HG03432 (cell line): ENCODE data around the gene EPHA10.
"Not testable (repeated sequence)": the region's sequence is repeated elsewhere in the genome, so short reads cannot be mapped to it uniquely, and the experiment has no call there.

Source experiments
- ATAC-seq: cut with Tn5 transposase; IDR thresholded peaks from one replicate; pipeline ENCODE4 v1.9.1; 2021; ENCODE audit warnings: mild to moderate bottlenecking, moderate library complexity; ENCODE audit not compliant: unreplicated experiment

EPHA10 gene

DNA sequence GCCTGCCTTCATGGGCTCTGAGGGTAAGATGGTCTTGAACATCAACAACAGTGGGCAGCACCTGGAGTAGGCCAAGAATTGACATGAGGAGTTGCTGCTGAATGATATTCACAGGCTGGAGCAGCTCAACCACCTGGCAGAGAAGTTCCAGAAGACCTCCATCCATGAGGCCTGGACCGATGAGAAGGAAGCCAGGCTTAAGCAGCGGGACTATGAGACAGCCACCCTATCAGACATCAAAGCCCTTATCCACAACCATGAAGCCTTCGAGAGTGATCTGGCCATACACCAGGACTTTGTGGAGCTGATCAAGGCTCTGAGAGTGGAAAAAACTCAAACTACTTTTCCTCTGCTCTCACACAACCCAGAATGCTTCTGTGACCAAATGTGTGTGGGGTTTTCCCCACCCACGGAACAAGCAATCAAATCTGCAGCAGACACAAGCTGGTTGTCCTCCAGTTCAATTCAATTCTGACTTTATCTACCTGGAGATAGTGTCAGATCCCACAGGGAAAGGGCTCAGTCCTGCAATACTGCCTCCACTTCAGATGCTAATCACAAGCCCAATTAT is 12.1 kb upstream of the EPHA10 start:
- no peak for ATAC-seq

GRCh38 chr1:37771440-37771839 is 6.5 kb upstream of the EPHA10 start:
- ATAC-seq, result not testable (repeated sequence)

GRCh38 chr1:37767488-37767887 is 2.6 kb upstream of the EPHA10 start:
- no peak for ATAC-seq

- ATAC-seq, result no peak
Measured at GRCh38 chr1:37765916-37766664, 1.2 kb upstream of the EPHA10 start.

GRCh38 chr1:37764414-37764825 is 500 bp downstream of the EPHA10 start:
- ATAC-seq, result no peak

DNA sequence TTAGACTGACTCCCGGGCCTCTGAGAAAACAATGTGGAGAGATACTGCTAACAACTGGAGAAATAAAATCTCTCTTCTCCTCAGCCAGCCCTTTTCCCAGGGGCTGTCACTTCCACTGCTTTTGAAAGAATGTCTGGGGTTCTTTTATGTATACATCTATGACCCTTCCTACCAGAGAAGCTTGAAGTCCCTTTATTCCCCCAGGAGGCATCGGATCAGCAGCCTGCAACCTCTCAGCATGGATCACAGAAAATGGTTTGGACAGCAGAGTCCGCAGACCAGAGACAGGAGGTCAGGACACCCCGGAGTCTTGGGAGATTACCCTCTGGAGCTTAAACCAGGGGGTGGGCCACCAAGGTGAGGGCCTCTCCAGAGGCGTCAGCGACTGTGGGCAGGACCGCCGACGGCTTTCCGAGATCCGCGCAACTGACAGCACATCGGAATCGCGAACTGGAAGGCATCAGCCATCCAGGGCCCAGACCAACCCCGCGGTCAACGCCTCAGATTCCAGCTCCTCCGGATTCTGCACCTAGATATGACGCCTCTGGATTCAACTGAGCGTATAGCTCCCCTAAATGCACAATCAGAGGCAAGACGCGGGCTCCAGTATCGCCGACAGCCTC is 1.0 kb downstream of the EPHA10 start:
- no peak for ATAC-seq

DNA sequence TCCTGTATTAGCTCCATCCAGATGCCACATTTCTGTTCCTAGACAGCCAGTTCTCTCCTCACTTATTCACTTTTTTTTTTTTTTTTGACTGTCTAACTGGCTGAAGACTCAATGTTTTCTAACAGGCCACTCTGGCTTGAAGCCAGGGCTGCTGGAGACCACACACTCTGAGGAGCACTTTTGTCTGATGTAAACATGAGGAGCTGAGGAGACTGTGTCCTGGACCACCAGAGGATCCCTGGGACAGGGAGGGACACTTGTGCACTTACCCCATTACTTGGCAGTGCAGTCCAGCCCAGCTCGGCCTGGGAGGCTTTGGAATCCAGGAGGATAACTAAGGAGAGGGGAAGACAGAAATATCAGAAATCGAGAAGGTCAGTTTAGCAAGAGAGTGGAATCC is 2.4 kb downstream of the EPHA10 start:
- ATAC-seq, result no peak

GRCh38 chr1:37761416-37762095 is 3.4 kb downstream of the EPHA10 start:
- ATAC-seq, result no peak

DNA sequence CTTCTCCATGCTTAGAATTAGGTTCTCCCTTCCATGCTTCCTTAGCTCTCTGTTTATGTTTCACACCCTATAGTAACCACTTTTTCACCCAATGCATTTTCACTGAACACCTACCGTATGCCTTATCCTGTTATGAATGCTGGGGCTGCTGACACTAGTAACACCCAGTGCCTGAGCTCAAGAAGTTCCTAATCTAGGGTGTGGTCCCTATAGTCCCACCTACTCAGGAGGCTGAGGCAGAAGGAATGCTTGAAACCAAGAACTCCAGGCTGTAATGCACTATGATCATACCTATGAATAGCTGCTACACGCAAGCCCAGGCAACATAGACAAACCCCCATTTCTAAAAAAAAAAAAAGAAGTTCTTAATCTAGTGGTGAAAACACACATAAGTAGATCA is 5.5 kb downstream of the EPHA10 start:
- ATAC-seq, result no peak

DNA sequence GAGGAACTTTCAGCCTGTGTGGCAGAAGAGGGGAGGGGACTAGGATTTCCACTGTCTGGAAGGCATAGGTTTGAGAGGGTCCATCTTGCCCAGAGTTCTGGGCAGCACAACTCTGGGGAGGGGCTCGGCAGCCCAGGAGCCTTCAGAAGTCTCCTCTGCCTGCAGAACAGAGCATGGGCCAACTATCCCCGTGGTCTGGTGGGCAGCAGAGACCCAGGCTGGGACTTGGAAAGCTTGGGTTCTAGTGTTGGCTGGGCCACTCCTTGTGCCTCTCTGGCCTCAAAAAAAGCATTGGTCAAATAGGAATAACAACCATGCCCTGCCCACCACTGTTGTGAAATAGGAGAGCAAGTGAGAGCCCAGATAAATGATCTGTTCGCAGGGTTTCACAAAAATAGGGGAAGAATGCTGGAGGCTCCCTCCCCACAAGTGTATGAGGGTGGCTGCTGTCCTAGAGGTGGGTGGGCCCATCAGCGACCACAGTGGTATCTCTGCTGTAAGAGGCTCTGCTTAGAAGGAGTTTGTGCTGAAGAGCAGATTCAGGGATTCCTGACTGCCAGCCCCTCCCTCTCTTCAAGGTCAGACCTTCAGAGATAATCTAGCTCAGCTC is 8.9 kb downstream of the EPHA10 start:
- no peak for ATAC-seq

DNA sequence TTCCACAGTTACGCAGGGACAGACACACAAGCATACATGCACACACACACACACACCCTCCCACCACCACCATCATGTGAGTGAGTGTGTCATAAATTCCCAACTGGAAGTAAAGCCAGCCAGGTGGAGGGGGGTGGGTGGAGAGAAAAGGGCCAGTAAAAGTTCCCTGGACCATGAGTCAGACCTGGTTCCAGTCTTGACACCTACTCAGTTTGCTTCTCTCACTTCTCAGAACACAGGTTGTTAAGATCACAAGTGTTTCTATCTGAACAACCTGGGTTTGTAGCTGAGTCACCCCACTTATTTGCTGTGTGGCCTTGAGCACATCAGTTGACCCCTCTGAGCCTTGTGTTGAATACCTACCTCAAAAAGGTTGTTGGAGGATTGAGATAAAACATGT is 9.6 kb downstream of the EPHA10 start:
- no peak for ATAC-seq

GRCh38 chr1:37753473-37754321 is 11.2 kb downstream of the EPHA10 start:
- no peak for ATAC-seq

DNA sequence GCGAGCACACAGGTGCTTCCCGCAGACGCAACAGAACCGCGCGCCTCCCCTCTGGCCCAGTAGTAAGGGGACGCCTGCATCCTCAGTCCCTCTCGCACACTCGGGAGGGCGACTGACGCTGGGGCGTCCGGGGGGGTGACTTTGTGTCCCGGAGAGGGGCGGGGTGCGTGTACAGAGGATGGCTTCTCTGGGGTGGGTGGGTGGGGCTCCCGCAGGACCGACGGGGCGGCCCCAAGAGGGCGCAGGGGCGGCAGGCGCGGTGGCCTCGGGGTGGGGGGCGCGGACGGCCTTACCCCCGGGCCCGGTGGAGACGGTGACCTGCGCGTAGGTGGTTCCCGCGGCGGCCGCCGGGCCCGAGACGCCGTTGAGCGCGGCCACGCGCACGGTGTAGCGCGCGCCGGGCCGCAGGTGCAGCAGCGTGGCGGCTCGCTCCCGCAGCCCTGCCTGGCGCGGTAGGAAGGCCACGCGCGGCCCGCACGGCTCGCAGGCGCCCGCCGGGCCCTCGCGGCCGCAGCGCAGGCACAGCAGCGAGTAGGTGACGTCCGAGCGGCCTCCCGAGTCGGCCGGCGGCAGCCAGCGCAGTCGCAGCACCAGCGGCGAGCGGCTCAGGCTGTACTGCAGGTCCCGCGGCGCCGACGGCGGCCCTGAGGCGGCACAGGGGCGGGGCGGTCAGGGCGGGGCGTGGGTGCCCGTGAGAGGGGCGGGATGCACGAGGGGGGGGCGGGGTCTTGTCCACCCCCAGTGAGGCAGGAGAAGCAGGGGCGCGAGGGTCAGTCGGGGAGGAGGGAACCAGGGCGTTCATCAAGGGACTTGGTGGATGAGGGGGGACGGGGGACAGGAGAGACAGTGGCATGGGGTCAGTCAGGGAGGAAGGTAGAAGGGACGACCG is 12.1 kb downstream of the EPHA10 start:
- ATAC-seq, result no peak

DNA sequence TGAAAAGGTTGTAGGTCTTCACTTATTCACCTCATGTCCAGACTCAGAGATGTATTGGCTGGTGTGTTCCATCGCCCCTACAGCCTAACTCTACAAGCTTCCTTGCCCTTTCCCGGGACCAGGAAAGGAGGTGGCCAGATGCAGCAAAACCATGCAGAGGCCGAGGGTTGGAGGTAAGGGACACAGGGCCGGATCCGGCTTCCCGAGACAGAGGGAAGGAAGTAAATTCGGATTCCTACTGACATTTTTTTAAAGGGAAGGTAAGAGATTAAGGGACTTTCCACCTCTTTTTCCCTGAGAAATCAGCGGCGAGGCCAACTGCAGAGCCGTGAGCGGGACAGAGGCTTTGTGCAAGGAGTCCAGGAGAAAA is 12.7 kb downstream of the EPHA10 start:
- no peak for ATAC-seq

DNA sequence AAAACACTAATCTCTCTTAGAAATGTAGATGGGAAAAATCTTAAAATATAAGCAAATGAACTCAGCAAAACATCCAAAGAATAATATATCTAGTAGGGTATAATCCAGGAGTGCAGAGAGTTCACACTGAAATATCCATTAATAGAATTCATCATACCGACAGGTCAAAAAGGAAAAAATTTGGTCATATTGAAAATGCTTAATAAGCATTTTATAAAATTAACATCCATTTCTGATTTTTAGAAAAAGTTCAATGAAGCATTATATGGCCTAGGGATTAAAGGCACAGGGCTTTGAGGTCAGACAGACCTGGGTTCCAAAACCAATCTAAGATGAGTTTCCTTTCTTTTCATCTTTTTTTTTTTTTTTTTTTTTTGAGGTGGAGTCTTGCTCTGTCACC is 16.4 kb downstream of the EPHA10 start:
- no peak for ATAC-seq

DNA sequence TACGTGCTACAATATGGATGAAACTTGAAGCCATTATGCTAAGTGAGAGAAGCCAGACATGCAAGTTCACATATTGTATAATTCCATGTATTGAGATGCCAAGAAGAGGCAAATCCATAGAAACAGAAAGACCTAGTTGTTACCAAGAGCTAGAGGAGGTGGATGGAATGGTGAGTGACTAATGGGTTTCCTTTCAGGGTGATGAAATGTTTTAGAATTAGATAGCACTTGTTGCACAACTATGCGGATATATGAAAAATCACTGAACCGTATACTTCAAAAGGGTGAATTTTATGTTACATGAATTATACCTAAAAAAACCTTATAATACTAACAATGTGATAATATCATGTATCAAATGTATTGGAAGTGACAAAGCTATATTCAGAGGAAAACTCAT is 18.1 kb downstream of the EPHA10 start:
- ATAC-seq, result no peak

GRCh38 chr1:37741662-37742061 is 23.3 kb downstream of the EPHA10 start:
- no peak for ATAC-seq

DNA sequence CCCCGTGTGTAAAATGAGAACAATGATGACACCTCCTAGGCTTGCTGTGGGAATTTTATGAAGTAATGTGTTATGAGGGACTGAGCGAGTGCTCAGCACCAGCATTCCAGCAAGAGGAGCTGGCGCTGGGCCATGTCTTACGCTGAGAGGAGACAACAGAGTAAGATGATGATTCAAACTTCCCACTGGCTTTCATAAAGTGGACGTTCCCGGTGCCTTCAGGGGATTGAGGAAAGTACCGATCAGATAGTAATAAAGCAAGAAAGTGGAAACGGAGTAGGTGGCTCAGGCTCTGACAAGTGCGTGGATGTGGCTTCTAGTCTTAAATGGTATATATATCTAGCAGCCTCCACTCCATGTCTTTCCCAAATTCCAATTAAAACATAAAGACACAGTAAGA is 23.8 kb downstream of the EPHA10 start:
- no peak for ATAC-seq

DNA sequence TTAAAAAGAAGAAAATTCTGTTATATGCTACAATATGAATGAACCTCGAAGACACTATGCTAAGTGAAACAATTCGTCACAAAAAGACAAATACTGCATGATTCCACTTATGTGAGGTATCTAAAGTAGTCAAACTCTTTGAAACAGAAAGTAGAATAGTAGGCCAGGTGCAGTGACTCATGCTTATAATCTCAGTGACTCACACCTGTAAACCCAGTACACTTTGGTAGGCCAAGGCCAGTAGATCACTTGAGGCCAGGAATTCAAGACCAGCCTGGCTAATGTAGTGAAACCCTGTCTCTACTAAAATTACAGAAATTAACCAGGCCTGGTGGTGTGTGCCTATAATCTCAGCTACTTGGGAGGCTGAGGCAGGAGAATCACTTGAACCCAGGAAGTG is 25.7 kb downstream of the EPHA10 start:
- no peak for ATAC-seq

GRCh38 chr1:37738619-37739018 is 26.3 kb downstream of the EPHA10 start:
- ATAC-seq, result not testable (repeated sequence)
